ENCODE data around the gene HASPIN. TPM values are rescaled to one million over a fixed set of nuclear protein-coding genes. Genes with fewer than 3 reads are reported as not detected.

Gene HASPIN
- polyA plus RNA-seq, 1 donor from 2014 or later: 0.32 TPM

GRCh38 chr17:3685174-3685573 lies 38.5 kb upstream of the HASPIN start:
- Histone ChIP-seq H3K27me3 (ENCODE audit: insufficient read depth, low read depth, low read length) (no peaks in the 10 kb centered on the region), H2AFZ (ENCODE audit: low read depth, low read length) (no peak overlapping the region), H3F3A (ENCODE audit: insufficient read depth, low read length, poor library complexity, severe bottlenecking) (no peaks in the 10 kb centered on the region), H3K4me3 (ENCODE audit: low read length) (no peak overlapping the region), H3K9me2 (ENCODE audit: insufficient read depth, low read length) (no peaks in the 10 kb centered on the region), H3K4me2 (ENCODE audit: low read length) (no peak overlapping the region), H3K36me3 (ENCODE audit: insufficient read depth, low read length) (no peaks in the 10 kb centered on the region), H3K27ac (ENCODE audit: low read length) (no peak overlapping the region), H4K20me1 (ENCODE audit: insufficient read depth) (no peaks in the 10 kb centered on the region), H3K9ac (ENCODE audit: low read length) (no peak overlapping the region), H3K9me3 (ENCODE audit: low read length) (no peaks in the 10 kb centered on the region), H3K79me2 (replicated peaks; ENCODE audit: insufficient read depth, low read length) (no peaks in the 10 kb centered on the region)
- TF ChIP-seq EZH2 (IDR thresholded peaks at IDR 0.05; ENCODE audit: borderline replicate concordance, insufficient read depth, low read length, poor library complexity, severe bottlenecking) (no peak), SMC3 (conservative IDR thresholded peaks at IDR 0.05; ENCODE audit: poor library complexity) (no peak), TAF1 (IDR thresholded peaks at IDR 0.05; ENCODE audit: low read depth) (no peak), RAD21 (conservative IDR thresholded peaks at IDR 0.05) (no peak), MXI1 (conservative IDR thresholded peaks at IDR 0.05; ENCODE audit: poor library complexity, severe bottlenecking) (no peak), POLR2AphosphoS5 (IDR thresholded peaks at IDR 0.05) (no peak), EP300 (conservative IDR thresholded peaks at IDR 0.05; ENCODE audit: poor library complexity, severe bottlenecking) (no peak)
- TF ChIP-seq, protein P1, sequence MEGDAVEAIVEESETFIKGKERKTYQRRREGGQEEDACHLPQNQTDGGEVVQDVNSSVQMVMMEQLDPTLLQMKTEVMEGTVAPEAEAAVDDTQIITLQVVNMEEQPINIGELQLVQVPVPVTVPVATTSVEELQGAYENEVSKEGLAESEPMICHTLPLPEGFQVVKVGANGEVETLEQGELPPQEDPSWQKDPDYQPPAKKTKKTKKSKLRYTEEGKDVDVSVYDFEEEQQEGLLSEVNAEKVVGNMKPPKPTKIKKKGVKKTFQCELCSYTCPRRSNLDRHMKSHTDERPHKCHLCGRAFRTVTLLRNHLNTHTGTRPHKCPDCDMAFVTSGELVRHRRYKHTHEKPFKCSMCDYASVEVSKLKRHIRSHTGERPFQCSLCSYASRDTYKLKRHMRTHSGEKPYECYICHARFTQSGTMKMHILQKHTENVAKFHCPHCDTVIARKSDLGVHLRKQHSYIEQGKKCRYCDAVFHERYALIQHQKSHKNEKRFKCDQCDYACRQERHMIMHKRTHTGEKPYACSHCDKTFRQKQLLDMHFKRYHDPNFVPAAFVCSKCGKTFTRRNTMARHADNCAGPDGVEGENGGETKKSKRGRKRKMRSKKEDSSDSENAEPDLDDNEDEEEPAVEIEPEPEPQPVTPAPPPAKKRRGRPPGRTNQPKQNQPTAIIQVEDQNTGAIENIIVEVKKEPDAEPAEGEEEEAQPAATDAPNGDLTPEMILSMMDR (IDR thresholded peaks at IDR 0.05; ENCODE audit: poor library complexity, severe bottlenecking): no peak
- TF ChIP-seq, protein P2, sequence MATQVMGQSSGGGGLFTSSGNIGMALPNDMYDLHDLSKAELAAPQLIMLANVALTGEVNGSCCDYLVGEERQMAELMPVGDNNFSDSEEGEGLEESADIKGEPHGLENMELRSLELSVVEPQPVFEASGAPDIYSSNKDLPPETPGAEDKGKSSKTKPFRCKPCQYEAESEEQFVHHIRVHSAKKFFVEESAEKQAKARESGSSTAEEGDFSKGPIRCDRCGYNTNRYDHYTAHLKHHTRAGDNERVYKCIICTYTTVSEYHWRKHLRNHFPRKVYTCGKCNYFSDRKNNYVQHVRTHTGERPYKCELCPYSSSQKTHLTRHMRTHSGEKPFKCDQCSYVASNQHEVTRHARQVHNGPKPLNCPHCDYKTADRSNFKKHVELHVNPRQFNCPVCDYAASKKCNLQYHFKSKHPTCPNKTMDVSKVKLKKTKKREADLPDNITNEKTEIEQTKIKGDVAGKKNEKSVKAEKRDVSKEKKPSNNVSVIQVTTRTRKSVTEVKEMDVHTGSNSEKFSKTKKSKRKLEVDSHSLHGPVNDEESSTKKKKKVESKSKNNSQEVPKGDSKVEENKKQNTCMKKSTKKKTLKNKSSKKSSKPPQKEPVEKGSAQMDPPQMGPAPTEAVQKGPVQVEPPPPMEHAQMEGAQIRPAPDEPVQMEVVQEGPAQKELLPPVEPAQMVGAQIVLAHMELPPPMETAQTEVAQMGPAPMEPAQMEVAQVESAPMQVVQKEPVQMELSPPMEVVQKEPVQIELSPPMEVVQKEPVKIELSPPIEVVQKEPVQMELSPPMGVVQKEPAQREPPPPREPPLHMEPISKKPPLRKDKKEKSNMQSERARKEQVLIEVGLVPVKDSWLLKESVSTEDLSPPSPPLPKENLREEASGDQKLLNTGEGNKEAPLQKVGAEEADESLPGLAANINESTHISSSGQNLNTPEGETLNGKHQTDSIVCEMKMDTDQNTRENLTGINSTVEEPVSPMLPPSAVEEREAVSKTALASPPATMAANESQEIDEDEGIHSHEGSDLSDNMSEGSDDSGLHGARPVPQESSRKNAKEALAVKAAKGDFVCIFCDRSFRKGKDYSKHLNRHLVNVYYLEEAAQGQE (IDR thresholded peaks at IDR 0.05; ENCODE audit: borderline replicate concordance): no peak

DNA sequence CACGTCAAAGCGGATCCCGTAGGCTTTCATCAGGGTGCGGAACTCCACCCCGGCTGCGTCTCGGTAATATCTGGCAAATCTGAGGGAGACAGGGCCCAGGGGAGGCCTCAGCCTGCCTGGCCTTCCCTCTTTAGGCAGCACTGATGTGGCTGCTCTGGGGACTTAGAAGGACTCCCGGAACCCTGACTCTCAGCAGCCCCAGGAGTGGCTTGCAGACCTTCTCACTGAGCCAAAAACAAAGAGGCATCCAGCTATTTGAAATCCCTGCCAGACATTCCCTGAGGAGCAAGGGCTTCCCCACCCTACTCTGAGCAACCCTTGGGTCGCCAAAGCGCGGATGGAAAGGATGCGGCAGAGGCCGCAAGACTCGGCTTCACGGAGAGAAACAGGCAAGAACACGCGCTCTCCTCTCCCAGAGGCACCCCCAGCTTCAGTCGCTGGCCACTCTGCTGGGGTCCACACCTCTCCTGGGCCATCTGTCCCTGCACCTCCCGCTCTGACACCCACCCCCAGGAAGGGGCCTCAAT lies 35.6 kb upstream of the HASPIN start:
- Histone ChIP-seq H3F3A (ENCODE audit: insufficient read depth, low read length, poor library complexity, severe bottlenecking) (no peaks in the 10 kb centered on the region), H3K4me2 (ENCODE audit: low read length) (no peak overlapping the region), H3K9ac (ENCODE audit: low read length) (no peak overlapping the region), H3K79me2 (replicated peaks; ENCODE audit: insufficient read depth, low read length) (no peaks in the 10 kb centered on the region), H3K27me3 (ENCODE audit: insufficient read depth, low read depth, low read length) (no peaks in the 10 kb centered on the region), H3K9me3 (ENCODE audit: low read length) (no peaks in the 10 kb centered on the region), H3K9me2 (ENCODE audit: insufficient read depth, low read length) (no peaks in the 10 kb centered on the region), H4K20me1 (ENCODE audit: insufficient read depth) (no peaks in the 10 kb centered on the region), H3K4me3 (ENCODE audit: low read length) (no peak overlapping the region), H3K36me3 (ENCODE audit: insufficient read depth, low read length) (no peaks in the 10 kb centered on the region), H2AFZ (ENCODE audit: low read depth, low read length) (no peak overlapping the region), H3K27ac (ENCODE audit: low read length) (no peak overlapping the region)
- TF ChIP-seq EZH2 (IDR thresholded peaks at IDR 0.05; ENCODE audit: borderline replicate concordance, insufficient read depth, low read length, poor library complexity, severe bottlenecking) (no peak), EP300 (conservative IDR thresholded peaks at IDR 0.05; ENCODE audit: poor library complexity, severe bottlenecking) (no peak), SMC3 (conservative IDR thresholded peaks at IDR 0.05; ENCODE audit: poor library complexity) (no peak), MXI1 (conservative IDR thresholded peaks at IDR 0.05; ENCODE audit: poor library complexity, severe bottlenecking) (no peak), RAD21 (conservative IDR thresholded peaks at IDR 0.05) (no peak), POLR2AphosphoS5 (IDR thresholded peaks at IDR 0.05) (no peak), TAF1 (IDR thresholded peaks at IDR 0.05; ENCODE audit: low read depth) (no peak)
- TF ChIP-seq, protein P2 (IDR thresholded peaks at IDR 0.05; ENCODE audit: borderline replicate concordance): no peak
- TF ChIP-seq, protein P1 (IDR thresholded peaks at IDR 0.05; ENCODE audit: poor library complexity, severe bottlenecking): no peak

Measured in neural cell (in vitro differentiated cells).